Fibroblast of villous mesenchyme (primary cell): Measurements from ENCODE around the gene CDK5RAP3. TPM values are rescaled to one million over a fixed set of nuclear protein-coding genes. Genes with fewer than 3 reads are reported as not detected.

ENCODE experiments used
- DNase-seq: peaks from one replicate; pipeline ENCODE4 v3.0.0-alpha.2; 2010; ENCODE audit warnings: low read depth
- H3K4me3 ChIP-seq: 2 replicates; pipeline ENCODE4 v1.5.1; 2011; ENCODE audit warnings: low read depth, mild to moderate bottlenecking, low read length
- CTCF ChIP-seq: IDR thresholded peaks from 2 replicates; pipeline ENCODE4 v1.5.1; 2012; ENCODE audit warnings: low read depth, mild to moderate bottlenecking, low read length; ENCODE audit not compliant: insufficient read depth
- total RNA-seq: library from RNA; depleted of rRNA; stranded (reverse); fragments of >200 nt; gene quantifications from 2 replicates; pipeline ENCODE4 v1.2.3, GENCODE V29; 2012

CDK5RAP3 gene
- total RNA-seq, 1 donor = 32.4 TPM

GRCh38 chr17:48028736-48029135 lies 57.8 kb downstream of the CDK5RAP3 start:
- H3K4me3 ChIP-seq = no peak overlapping the region
- no peak for DNase-seq
- no peak for TF ChIP-seq CTCF

- DNase-seq = no peak
- TF ChIP-seq CTCF = no peak
- H3K4me3 ChIP-seq = no peak overlapping the region
Observed at GRCh38 chr17:48030531-48030930, 59.6 kb downstream of the CDK5RAP3 start.

Other genes with a start within 250 kb of the CDK5RAP3 start
- not detected in 2 replicates for gene TBX21, start 237.9 kb upstream of the CDK5RAP3 start, total RNA-seq
- 6.9 and 13.5 TPM in 2 replicates for gene OSBPL7, start 149.3 kb upstream of the CDK5RAP3 start, total RNA-seq
- 20.7 and 24.5 TPM in 2 replicates for gene MRPL10, start 139.6 kb upstream of the CDK5RAP3 start, total RNA-seq
- under 0.01 and 0.32 TPM in 2 replicates for gene LRRC46, start 139.4 kb upstream of the CDK5RAP3 start, total RNA-seq
- 25.0 and 33.2 TPM in 2 replicates for gene SCRN2, start 129.8 kb upstream of the CDK5RAP3 start, total RNA-seq
- gene SP6, start 120.0 kb upstream of the CDK5RAP3 start, total RNA-seq = under 0.01 TPM in 2 replicates
- 0.64 and 2.2 TPM in 2 replicates for gene SP2, start 74.9 kb upstream of the CDK5RAP3 start, total RNA-seq
- 20.0 and 49.2 TPM in 2 replicates for gene PNPO, start 29.5 kb upstream of the CDK5RAP3 start, total RNA-seq
- not detected in 2 replicates for gene PRR15L, start 13.2 kb upstream of the CDK5RAP3 start, total RNA-seq
- gene COPZ2, start 66.7 kb downstream of the CDK5RAP3 start, total RNA-seq = 61.3 and 75.7 TPM in 2 replicates
- 110 and 132 TPM in 2 replicates for gene NFE2L1, start 77.2 kb downstream of the CDK5RAP3 start, total RNA-seq
- 42.5 and 60.9 TPM in 2 replicates for gene CBX1, start 130.4 kb downstream of the CDK5RAP3 start, total RNA-seq
- 12.9 and 19.0 TPM in 2 replicates for gene SNX11, start 136.7 kb downstream of the CDK5RAP3 start, total RNA-seq